Erythroblast (primary cell): ENCODE results near the gene NID1.
"Not testable (repeated sequence)": the region's sequence is repeated elsewhere in the genome, so short reads cannot be mapped to it uniquely, and the experiment has no call there.

Experiments
- DNase-seq, 2 experiments: peaks; one replicate each; lab custom pipeline; 2025; lab: John Stamatoyannopoulos, UW
- GATA1 ChIP-seq: IDR thresholded peaks from 2 replicates; pipeline ENCODE4 v1.6.1; 2011; ENCODE audit warnings: low read depth, mild to moderate bottlenecking, control low read depth, low read length, moderate library complexity
- POLR2A ChIP-seq: IDR thresholded peaks from 2 replicates; pipeline ENCODE4 v1.6.1; 2011; ENCODE audit warnings: mild to moderate bottlenecking, low read length

NID1 gene

DNA sequence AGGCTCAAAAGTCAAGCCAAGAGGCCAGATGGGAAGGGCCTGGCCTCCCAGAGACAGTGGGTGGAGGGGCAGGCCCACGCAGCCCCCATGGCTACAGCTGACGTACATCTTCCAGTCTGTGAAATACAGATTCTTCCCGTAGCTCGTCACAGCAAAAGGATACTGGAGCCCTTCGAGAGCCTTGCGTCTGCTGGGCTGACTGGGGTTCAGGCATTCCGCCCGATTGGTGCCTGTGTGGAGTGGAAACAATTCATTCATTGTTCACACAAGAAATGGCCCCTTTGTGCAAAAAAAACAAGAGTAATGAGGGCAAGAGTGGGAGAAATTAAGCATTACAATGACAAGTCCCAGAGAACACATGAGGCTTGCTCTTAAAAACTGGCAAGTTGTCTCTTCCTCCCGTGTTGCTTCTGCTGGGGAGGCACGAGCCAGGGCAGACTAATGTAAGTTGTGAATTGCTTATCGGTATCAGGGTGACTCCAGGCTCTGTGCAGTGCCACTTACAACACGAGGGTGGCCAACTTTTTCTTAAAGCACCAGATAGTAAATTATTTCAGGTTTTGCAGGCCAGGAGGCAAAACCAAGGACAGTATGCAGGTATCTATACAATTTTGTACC, 85.1 kb downstream of the NID1 start:
- TF ChIP-seq POLR2A (no peak), GATA1 (no peak)
- DNase-seq, result no peak

DNA sequence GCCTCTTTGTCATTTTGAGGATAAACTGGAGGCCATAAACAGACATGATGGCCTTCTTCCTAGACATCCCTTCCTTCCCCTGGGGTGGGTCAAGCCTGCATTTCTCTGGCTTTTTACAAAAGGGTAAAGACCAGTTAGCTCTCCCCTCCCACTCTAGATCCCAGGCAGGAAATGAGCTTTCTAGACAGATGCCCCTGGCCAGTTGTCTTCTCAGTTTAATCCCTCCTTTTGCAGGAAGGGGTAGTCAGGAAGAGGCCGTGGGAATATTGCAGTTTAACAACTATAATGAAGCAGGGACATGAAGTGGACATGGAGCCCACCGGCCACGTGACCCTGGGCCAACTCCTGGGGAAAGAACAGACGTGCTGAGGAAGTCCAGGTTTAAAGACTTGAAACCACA, 85.7 kb downstream of the NID1 start:
- TF ChIP-seq GATA1, result no peak
- TF ChIP-seq POLR2A, result no peak
- no peak for DNase-seq

DNA sequence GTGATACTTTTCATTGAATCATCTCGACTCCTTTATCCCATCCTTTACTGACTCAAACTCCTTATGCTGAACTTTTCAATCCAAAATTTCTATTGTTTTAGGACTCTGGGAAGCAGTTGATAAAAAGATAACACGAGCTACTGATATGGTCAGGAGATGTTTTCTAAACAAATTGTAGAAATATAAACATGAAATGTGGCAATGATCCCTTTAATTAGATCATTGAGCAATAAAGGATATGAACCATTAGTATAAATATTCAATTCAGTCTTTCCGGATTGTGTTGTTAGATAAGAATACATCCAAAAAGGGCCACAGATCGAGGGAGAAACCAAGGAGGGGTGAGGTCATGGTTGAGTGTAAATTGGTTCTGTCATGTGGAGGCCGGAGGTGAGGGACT, 88.4 kb downstream of the NID1 start:
- no peak for DNase-seq
- TF ChIP-seq POLR2A (no peak), GATA1 (no peak)

DNA sequence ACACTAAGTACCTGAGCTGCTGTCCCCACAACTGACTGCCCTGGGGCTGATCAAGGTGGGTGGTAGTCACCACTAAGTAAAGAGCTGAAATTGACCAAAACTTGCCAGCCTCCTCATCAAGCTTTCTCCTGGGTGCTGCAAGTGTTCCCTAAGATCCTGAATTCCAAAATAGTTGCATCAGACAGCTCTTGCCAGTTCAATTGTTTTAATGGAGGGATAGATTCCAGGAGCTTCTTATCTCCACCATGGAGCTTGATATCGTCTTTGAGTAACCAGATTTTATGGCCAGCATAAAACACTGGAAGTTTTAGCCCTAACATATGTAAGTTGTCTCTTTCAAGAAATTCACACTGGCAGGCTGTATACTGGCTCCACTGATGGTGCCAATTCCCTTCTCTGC, 90.3 kb downstream of the NID1 start:
- no peak for TF ChIP-seq GATA1
- no peak for TF ChIP-seq POLR2A
- no peak for DNase-seq

DNA sequence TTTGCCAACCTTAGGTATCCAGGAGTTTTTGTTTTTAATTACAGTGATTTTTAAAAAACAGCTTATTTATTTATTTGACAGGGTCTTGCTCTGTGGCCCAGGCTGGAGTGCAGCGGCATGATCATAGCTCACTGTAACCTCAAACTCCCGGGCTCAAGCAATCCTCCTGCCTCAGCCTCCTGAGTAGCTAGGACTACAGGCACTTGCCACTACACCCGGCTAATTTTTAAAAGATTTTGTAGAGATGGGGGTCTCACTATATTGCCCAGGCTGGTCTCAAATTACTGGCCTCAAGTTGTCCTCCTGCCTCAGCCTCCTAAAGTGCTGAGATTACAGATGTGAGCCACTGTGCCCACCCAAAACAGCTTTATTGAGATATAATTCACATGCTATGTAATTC, 92.2 kb downstream of the NID1 start:
- not testable (repeated sequence) for DNase-seq

DNA sequence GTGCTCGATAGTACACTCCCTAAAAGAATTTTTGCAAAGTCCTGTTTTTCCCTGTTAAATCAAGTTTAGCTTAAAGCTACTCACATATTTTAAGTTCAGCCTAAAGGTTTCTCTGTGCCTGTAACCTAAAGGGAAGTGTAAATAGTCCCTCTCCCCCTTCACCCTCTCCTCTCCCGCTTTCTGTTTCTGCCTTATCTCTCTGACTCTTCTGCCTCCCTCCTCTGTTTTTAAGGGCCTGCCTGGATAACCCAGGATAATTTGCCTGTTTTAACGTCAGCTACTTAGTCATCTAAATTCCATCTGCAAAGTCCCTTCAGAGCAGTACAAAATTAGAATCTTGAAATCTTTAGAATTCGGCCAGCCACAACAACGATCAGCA, 92.6 kb downstream of the NID1 start:
- TF ChIP-seq POLR2A, result no peak
- TF ChIP-seq GATA1, result no peak

DNA sequence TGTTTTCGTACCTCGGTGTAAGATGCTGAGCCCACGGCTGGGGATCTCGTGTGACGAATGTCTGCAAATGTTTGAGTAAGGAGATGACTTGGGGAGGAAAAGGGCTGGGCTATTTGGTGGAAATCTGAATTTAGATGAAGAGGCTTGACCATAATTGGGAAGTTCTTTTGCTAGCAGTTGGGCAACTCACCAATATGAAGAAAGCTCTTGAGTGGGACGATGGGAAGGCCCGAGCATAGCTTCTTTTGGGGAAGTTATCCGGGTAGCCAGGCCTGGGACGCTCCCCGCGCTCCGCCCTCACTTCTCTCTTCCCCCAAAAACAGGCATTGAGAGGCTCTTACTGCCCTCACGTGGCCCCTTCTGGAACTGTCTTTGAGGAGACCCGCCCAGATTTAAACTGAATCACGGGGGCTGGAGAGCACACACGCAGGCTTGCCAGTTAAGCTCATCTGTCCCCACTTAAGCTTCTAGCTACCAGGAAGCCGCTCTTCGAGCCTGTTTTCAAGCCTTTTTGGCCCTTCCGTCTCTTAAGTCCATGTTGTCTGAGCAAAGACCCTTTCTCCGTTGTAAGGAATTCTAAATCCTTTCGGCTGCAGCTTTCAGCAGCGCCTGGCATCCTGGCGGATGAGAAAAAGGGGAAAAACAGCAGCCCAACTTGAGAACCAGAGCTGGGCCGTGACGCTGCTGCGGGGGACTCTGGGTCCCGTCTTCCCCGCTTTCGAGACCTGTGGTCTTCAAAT, 93.1 kb downstream of the NID1 start:
- DNase-seq, result peak; percentile 69 to 82
- no peak for TF ChIP-seq GATA1
- TF ChIP-seq POLR2A, result no peak

More for the DNA sequence above, 92.6 kb downstream of the NID1 start:
- no peak for DNase-seq

DNA sequence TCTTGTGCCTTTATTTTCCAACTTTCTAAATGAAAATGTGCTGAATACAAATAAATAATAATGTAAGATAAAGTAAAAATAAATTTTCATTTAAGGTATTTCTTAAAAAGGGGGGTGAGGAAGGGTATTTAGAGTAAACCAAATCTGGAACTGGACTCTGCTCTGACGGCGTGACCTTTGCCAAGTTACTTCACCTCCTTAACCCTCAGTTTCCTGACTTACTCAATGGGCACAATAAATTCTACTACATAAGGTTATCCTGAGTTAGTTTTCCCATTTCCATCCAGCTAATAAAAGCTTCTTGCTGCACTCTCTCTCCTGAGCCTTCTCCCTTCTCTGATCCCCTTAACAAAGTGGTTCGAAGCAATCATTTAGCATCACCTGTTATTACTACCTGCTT, 93.9 kb downstream of the NID1 start:
- TF ChIP-seq POLR2A (no peak), GATA1 (no peak)
- no peak for DNase-seq

DNA sequence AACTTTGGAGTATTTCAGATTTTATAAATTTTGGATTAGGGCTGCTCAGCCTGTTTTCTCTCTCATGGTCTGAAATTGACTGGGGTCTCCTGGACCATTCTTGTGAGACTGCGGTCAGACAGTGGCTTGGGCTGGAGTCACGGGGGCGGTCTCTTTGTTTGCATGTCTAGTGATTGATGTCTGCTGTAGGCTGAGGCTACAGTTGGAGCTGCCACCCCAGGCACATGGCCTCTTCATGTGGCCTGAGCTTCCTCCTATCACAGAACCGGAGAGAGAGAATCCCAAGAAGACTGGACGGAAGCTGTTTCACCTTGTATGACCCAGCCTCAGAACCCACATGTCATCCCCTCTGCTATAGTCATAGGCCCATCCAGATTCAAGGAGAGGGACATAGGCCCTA, 96.1 kb downstream of the NID1 start:
- no peak for DNase-seq
- TF ChIP-seq GATA1, result no peak
- TF ChIP-seq POLR2A, result no peak

DNA sequence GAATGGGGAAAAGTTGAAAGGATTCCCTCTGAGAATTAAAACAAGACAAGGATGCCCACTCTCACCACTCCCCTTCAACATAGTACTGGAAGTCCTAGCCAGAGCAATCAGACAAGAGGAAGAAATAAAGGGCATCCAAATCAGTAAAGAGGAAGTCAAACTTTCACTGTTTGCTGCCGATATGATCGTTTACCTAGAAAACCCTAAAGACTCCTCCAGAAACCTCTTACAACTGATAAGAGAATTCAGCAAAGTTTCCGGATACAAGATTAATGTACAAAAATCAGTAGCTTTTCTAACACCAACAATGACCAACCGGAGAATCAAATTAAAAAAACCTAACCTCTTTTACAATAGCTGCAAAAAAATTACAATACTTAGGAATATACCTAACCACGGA, 98.8 kb downstream of the NID1 start:
- not testable (repeated sequence) for DNase-seq

DNA sequence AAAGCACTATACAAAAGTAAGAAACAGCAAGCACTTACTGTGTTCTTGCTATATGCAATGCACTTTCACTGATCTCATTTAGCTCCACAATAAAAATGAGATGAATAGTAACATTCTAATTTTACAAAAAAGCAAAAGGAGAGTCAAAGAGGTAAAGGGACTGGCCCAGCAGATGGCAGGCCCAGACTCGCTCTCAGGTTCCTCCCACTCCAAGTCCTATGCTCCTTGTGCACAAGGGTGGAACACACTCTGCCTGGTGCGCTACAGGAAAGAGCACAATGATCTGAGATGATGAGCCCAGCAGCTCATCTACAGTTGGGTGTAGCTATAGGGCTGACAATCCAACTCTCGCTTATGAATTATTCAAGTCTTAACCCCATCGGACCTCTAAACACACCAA, 104.1 kb downstream of the NID1 start:
- no peak for DNase-seq
- no peak for TF ChIP-seq POLR2A
- no peak for TF ChIP-seq GATA1

DNA sequence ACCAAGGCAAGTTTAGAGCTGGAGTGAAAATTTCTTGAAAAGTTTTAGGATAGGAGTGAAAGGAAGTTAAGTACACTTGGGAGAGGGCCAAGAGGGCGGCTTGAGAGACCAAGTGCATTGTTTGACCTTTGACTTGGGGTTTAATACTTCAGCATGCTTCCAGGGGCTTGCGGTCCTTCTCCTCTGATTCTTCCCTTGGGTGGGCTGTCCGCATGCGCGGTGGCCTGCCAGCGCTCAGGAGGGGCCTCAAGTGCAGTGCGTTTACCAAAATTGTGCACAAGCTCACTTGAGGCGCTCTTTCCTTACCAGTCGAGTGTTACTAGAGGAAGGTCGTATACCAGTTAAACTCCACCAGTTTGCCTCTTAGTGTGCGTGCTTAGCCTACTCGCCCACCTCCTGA, 106.9 kb downstream of the NID1 start:
- TF ChIP-seq GATA1, result no peak
- no peak for TF ChIP-seq POLR2A
- DNase-seq, result no peak

DNA sequence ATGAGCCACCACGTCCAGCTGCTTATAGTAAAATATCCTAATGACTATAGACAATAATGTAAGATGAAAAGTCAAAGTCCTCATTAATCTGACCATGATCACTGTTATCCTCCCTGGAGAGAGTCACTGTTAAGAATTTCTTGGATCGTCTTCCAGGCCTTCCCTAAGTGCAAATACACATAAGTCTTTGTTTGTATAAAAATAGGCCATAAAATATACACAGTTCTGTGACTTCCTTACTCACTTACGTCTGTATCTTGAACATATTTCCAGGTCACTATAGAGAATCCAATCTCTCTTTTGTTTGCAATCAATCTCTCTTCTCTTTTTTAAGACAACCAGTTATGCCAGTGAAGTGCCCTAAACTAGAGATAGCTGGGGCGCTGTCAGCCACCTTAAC, 109.1 kb downstream of the NID1 start:
- TF ChIP-seq GATA1 (no peak), POLR2A (no peak)
- DNase-seq, result no peak

DNA sequence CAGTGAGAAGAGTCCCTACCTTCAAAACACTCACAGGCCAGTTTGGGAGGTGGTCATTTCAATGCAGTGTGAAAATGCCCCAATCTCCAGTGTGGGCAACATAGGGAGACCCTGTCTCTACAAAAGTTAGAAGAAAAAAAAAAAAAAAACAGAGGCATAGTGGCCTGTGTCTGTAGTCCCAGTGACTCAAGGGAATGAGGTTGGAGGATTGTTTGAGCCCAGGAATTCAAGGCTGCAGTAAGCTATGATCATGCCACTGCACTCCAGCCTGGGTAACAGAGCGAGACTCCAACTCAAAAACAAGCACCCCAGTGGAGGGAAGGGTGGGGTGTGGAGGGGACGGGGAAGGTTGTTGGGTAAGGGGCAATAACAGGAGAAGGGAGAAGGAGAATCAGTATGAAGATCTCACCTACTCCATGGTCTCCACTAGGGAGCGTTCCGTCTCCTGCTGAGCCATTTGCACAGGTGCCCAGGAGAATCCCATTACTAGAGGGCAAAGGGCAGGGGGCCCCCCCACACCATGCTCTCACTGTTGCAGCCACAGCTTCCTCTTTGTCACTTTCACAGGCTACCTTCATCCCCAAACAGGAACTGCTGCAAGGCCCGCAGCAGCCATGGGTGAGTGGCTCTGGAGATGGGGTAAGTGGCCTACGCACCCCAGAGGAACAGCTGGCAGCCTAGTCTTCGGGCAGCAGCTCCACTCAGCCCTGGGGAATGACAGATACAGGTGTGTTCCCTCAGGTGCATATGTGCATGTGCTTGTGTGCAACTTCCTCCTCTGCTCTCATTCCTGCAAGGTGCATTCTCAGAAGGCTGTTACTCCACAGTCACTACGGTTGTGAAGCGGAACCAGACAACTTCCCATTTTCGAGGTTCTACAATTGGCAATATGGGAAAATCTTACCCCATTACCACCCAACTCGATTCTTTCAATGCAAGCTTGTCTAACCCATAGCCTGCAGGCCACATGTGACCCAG, 110.3 kb downstream of the NID1 start:
- DNase-seq, result no peak
- TF ChIP-seq GATA1, result no peak
- no peak for TF ChIP-seq POLR2A
